Stomach (tissue), 19 donors: Measurements from ENCODE around the gene MTMR10. TPM values are rescaled to one million over a fixed set of nuclear protein-coding genes. Genes with fewer than 3 reads are reported as not detected.
A peak's percentile ranks its signal among the peaks of the same experiment; 100 is the strongest.

Experiments
- DNase-seq, 2 donors: peaks; one replicate each; pipeline versions ENCODE4 v3.0.0 to v3.0.0-alpha.2; 2013 to 2019
- H3K27ac ChIP-seq, 5 donors: fragments of 200-600 bp in 4 of 5; sonication (generic) in 4 of 5; one replicate each; pipeline ENCODE4 v1.5.1; 2013 to 2019; ENCODE audit warnings: mild to moderate bottlenecking in 1 of 5, moderate library complexity in 1 of 5
- H3K27me3 ChIP-seq, 3 donors: fragments of 200-600 bp; sonication (generic); one replicate each; pipeline ENCODE4 v1.5.1; 2017 to 2019; ENCODE audit warnings: mixed run types in 1 of 3
- H3K36me3 ChIP-seq, 4 donors: fragments of 200-600 bp; sonication (generic); 1 replicate in 3 of 4; 2 replicates in 1 of 4; pipeline ENCODE4 v1.5.1; 2016 to 2019
- H3K4me1 ChIP-seq, 4 donors: fragments of 200-600 bp; sonication (generic); one replicate each; pipeline ENCODE4 v1.5.1; 2016 to 2019
- H3K4me3 ChIP-seq, 4 donors: fragments of 200-600 bp; sonication (generic) in 3 of 4; one replicate each; pipeline ENCODE4 v1.5.1; 2016 to 2019; ENCODE audit warnings: mild to moderate bottlenecking in 1 of 4
- H3K9me3 ChIP-seq, 4 donors: fragments of 200-600 bp; sonication (generic); one replicate each; pipeline ENCODE4 v1.5.1; 2016 to 2019
- CTCF ChIP-seq, 7 experiments: fragments of 450-650 bp in 4 of 7; fragments of 200-600 bp in 3 of 7; sonication (generic) in 3 of 7; IDR thresholded peaks; one replicate each; pipeline ENCODE4 v1.5.1; 2016 to 2019; ENCODE audit warnings: antibody characterized with exemption in 7 of 7, control low read depth in 2 of 7, mild to moderate bottlenecking in 1 of 7
- EP300 ChIP-seq: sonication (generic); formaldehyde crosslinking; IDR thresholded peaks from one replicate; pipeline ENCODE4 v1.6.1; 2017; ENCODE audit warnings: antibody characterized with exemption
- POLR2A ChIP-seq, 4 donors: fragments of 450-650 bp; IDR thresholded peaks; one replicate each; pipeline ENCODE4 v1.6.1; 2016; ENCODE audit warnings: antibody characterized with exemption in 4 of 4, control low read depth in 2 of 4, mild to moderate bottlenecking in 1 of 4, moderate library complexity in 1 of 4
- POLR2AphosphoS5 ChIP-seq, 3 donors: sonication (generic); formaldehyde crosslinking; IDR thresholded peaks; one replicate each; pipeline ENCODE4 v1.6.1; 2016; ENCODE audit warnings: antibody characterized with exemption in 3 of 3
- WGBS, 5 donors: extraction: QIAGEN DNeasy Blood & Tissue Kit in 3 of 5; methylation state at CpG; one replicate each; pipeline versions ENCODE4 v1.1.5 to v1.1.7; 2013 to 2018; 5-methylcytosine and 5-hydroxymethylcytosine counted together
- intact Hi-C: fragments of 100-400 bp; cut with DNase I; formaldehyde crosslinking; loops from one replicate; pipeline ENCODE4 v1.15.1; 2023; ENCODE audit warnings: low total_unique reads
- long read RNA-seq, 10 donors: transcript quantifications; one replicate each; lab custom pipeline, GENCODE V29; 2026
- polyA plus RNA-seq, 3 donors: library from polyadenylated mRNA; stranded (reverse); fragments of 200-250 nt; gene quantifications; one replicate each; pipeline ENCODE4 v1.2.3, GENCODE V29; 2013
- total RNA-seq, 5 donors: library from RNA; depleted of rRNA; stranded (reverse); fragments of >200 nt; gene quantifications; one replicate each; pipeline versions ENCODE4 v1.1.0 to v1.2.3, GENCODE V29; 2014 to 2016
- donor health status: healthy with polysubstance abuse.
- donor health status: Bipolar disorder and iron deficiency.
- donor health status: healthy.

MTMR10 gene, protein sequence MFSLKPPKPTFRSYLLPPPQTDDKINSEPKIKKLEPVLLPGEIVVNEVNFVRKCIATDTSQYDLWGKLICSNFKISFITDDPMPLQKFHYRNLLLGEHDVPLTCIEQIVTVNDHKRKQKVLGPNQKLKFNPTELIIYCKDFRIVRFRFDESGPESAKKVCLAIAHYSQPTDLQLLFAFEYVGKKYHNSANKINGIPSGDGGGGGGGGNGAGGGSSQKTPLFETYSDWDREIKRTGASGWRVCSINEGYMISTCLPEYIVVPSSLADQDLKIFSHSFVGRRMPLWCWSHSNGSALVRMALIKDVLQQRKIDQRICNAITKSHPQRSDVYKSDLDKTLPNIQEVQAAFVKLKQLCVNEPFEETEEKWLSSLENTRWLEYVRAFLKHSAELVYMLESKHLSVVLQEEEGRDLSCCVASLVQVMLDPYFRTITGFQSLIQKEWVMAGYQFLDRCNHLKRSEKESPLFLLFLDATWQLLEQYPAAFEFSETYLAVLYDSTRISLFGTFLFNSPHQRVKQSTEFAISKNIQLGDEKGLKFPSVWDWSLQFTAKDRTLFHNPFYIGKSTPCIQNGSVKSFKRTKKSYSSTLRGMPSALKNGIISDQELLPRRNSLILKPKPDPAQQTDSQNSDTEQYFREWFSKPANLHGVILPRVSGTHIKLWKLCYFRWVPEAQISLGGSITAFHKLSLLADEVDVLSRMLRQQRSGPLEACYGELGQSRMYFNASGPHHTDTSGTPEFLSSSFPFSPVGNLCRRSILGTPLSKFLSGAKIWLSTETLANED
- total RNA-seq (100 to 1,000 TPM in 1 of 5 donors, 10 to 100 TPM in 3, 1 to 10 TPM in 1; 4.9 to 118 (median 39.7) TPM), polyA plus RNA-seq (10 to 100 TPM in 2 of 3 donors, 1 to 10 TPM in 1; 6.9 to 14.7 (median 10.9) TPM)
- long read RNA-seq, donor 1, full-length matches to known transcripts: 2 of 2 reads
- long read RNA-seq, donor 1, partial matches to known transcripts: 0 of 2 reads
- long read RNA-seq, donor 1, other reads (novel, unspliced or antisense): 0 of 2 reads
- long read RNA-seq, donor 2, full-length matches to known transcripts: 2 of 2 reads
- long read RNA-seq, donor 2, partial matches to known transcripts: 0 of 2 reads
- long read RNA-seq, donor 2, other reads (novel, unspliced or antisense): 0 of 2 reads
- long read RNA-seq, donor 3, full-length matches to known transcripts: 1 of 1 reads
- long read RNA-seq, donor 3, partial matches to known transcripts: 0 of 1 reads
- long read RNA-seq, donor 3, other reads (novel, unspliced or antisense): 0 of 1 reads
- long read RNA-seq, donor 4: 0 reads
- long read RNA-seq, donor 5, partial matches to known transcripts: 6 of 6 reads
- long read RNA-seq, donor 5, other reads (novel, unspliced or antisense): 0 of 6 reads
- long read RNA-seq, donor 6, partial matches to known transcripts: 55 of 55 reads
- long read RNA-seq, donor 6, other reads (novel, unspliced or antisense): 0 of 55 reads
- long read RNA-seq, donor 7: 0 reads
- long read RNA-seq, donor 8, full-length matches to known transcripts: 1 of 1 reads
- long read RNA-seq, donor 8, partial matches to known transcripts: 0 of 1 reads
- long read RNA-seq, donor 8, other reads (novel, unspliced or antisense): 0 of 1 reads
- long read RNA-seq, donor 9, full-length matches to known transcripts: 1 of 1 reads
- long read RNA-seq, donor 9, partial matches to known transcripts: 0 of 1 reads
- long read RNA-seq, donor 9, other reads (novel, unspliced or antisense): 0 of 1 reads
- long read RNA-seq, donor 10: 0 reads

GRCh38 chr15:30991255-30992235, at the start of gene MTMR10:
MTMR10 (minus strand) TSS chr15:30991628; CDS start chr15:30991506, 122 bp downstream.
- Histone ChIP-seq H3K4me1 (peaks cover 14 to 48% (median 32%) of the 10 kb centered on the region in 4 donors), H3K27me3 (no peaks in the 10 kb centered on the region), H3K9me3 (no peaks in the 10 kb centered on the region), H3K36me3 (peaks cover 0 to 6% (median 1%) of the 10 kb centered on the region in 4 donors), H3K4me3 (peak within 1 kb of the TSS; percentile 74 to 96 (median 89)), H3K27ac (peak within 1 kb of the TSS; percentile 91 to 100 (median 97))
- intact Hi-C loops: no loop called here
- TF ChIP-seq CTCF (IDR thresholded peaks at IDR 0.05) (no peak), POLR2AphosphoS5 (IDR thresholded peaks at IDR 0.05) (peak; percentile 1 to 93 (median 88)), POLR2A (IDR thresholded peaks at IDR 0.05) (peak in 1 of 4 donors; percentile 56)
- 0 to 1% (median 1%) methylated on average over 33 to 114 of the region's 114 CpGs for WGBS, 5 donors
- peak; percentile 82 to 94 for DNase-seq

GRCh38 chr15:31040611-31041010, 49.2 kb upstream of the MTMR10 start:
- Histone ChIP-seq H3K27me3 (no peaks in the 10 kb centered on the region), H3K9me3 (no peaks in the 10 kb centered on the region), H3K36me3 (no peaks in the 10 kb centered on the region), H3K27ac (no peak overlapping the region), H3K4me3 (no peak overlapping the region), H3K4me1 (no peaks in the 10 kb centered on the region)
- TF ChIP-seq CTCF (IDR thresholded peaks at IDR 0.05): no peak
- no peak for TF ChIP-seq POLR2AphosphoS5 (IDR thresholded peaks at IDR 0.05)
- no peak for TF ChIP-seq EP300
- TF ChIP-seq POLR2A (IDR thresholded peaks at IDR 0.05): no peak
- DNase-seq: no peak
- intact Hi-C loops: no loop called here
- 86 to 93% (median 89%) methylated on average over 8 of the region's 8 CpGs for WGBS, 5 donors

GRCh38 chr15:31039961-31040360, 48.5 kb upstream of the MTMR10 start:
- intact Hi-C loops: no loop called here
- Histone ChIP-seq H3K4me1 (no peaks in the 10 kb centered on the region), H3K27me3 (no peaks in the 10 kb centered on the region), H3K4me3 (no peak overlapping the region), H3K36me3 (no peaks in the 10 kb centered on the region), H3K27ac (no peak overlapping the region), H3K9me3 (no peaks in the 10 kb centered on the region)
- no peak for DNase-seq
- TF ChIP-seq POLR2AphosphoS5 (IDR thresholded peaks at IDR 0.05) (no peak), EP300 (no peak), CTCF (IDR thresholded peaks at IDR 0.05) (no peak), POLR2A (IDR thresholded peaks at IDR 0.05) (no peak)
- WGBS, 5 donors: 90 to 96% (median 93%) methylated on average over 16 of the region's 16 CpGs
